Skeletal muscle tissue (tissue), 4 donors: Measurements from ENCODE around the gene SFTA2. TPM values are rescaled to one million over a fixed set of nuclear protein-coding genes. Genes with fewer than 3 reads are reported as not detected.
A peak's percentile ranks its signal among the peaks of the same experiment; 100 is the strongest.

Experiments used
- H3K27ac ChIP-seq: one replicate; pipeline ENCODE4 v1.7.0; 2013; ENCODE audit warnings: mild to moderate bottlenecking, low read depth, low read length, inconsistent platforms
- H3K27me3 ChIP-seq, 3 donors: one replicate each; pipeline ENCODE4 v1.7.0; 2013; ENCODE audit warnings: low read length in 3 of 3; ENCODE audit not compliant: control insufficient read depth in 3 of 3, insufficient read depth in 3 of 3
- H3K36me3 ChIP-seq, 3 donors: one replicate each; pipeline ENCODE4 v1.7.0; 2013; ENCODE audit warnings: low read length in 3 of 3; ENCODE audit not compliant: control insufficient read depth in 3 of 3, insufficient read depth in 3 of 3
- H3K4me1 ChIP-seq, 3 donors: one replicate each; pipeline ENCODE4 v1.7.0; 2013; ENCODE audit warnings: low read length in 3 of 3, mild to moderate bottlenecking in 3 of 3; ENCODE audit not compliant: control insufficient read depth in 3 of 3, insufficient read depth in 3 of 3
- H3K4me3 ChIP-seq, 3 donors: one replicate each; pipeline ENCODE4 v1.7.0; 2013; ENCODE audit warnings: low read length in 3 of 3
- H3K9ac ChIP-seq, 3 donors: one replicate each; pipeline ENCODE4 v1.7.0; 2013; ENCODE audit warnings: low read length in 3 of 3, mild to moderate bottlenecking in 3 of 3, moderate library complexity in 2 of 3, low read depth in 1 of 3
- H3K9me3 ChIP-seq, 3 donors: one replicate each; pipeline ENCODE4 v1.7.0; 2013; ENCODE audit warnings: low read length in 3 of 3; ENCODE audit not compliant: control insufficient read depth in 3 of 3
- total RNA-seq: library from RNA; depleted of rRNA; stranded (reverse); fragments of >200 nt; gene quantifications from one replicate; pipeline ENCODE4 v1.2.3, GENCODE V29; 2014
- donor health status: Osteomylitis.

Gene SFTA2
- total RNA-seq, 1 donor from 2014 or later, result not detected

- Histone ChIP-seq H3K9ac (no peak overlapping the region), H3K27ac (no peak overlapping the region), H3K27me3 (peaks cover 0 to 3% (median 2%) of the 10 kb centered on the region in 3 donors)
Measured at GRCh38 chr6:30963641-30964040, 31.7 kb upstream of the SFTA2 start.

GRCh38 chr6:30962716-30963115 lies 30.7 kb upstream of the SFTA2 start:
- peaks cover 2 to 3% (median 2%) of the 10 kb centered on the region in 3 donors for H3K27me3 ChIP-seq
- no peak overlapping the region for H3K27ac ChIP-seq
- no peaks in the 10 kb centered on the region for H3K4me1 ChIP-seq
- H3K9ac ChIP-seq, result no peak overlapping the region
- H3K4me3 ChIP-seq, result no peak overlapping the region
- H3K9me3 ChIP-seq, result no peaks in the 10 kb centered on the region
- H3K36me3 ChIP-seq, result no peaks in the 10 kb centered on the region

More at GRCh38 chr6:30963641-30964040, 31.7 kb upstream of the SFTA2 start:
- Histone ChIP-seq H3K4me3 (no peak overlapping the region), H3K36me3 (no peaks in the 10 kb centered on the region), H3K9me3 (no peaks in the 10 kb centered on the region), H3K4me1 (no peaks in the 10 kb centered on the region)

GRCh38 chr6:30960907-30961673 lies 29.1 kb upstream of the SFTA2 start:
- H3K36me3 ChIP-seq, result no peaks in the 10 kb centered on the region
- peaks cover 3 to 7% (median 5%) of the 10 kb centered on the region in 3 donors for H3K27me3 ChIP-seq
- no peaks in the 10 kb centered on the region for H3K9me3 ChIP-seq
- no peak overlapping the region for H3K27ac ChIP-seq
- H3K9ac ChIP-seq, result no peak overlapping the region
- H3K4me3 ChIP-seq, result no peak overlapping the region
- H3K4me1 ChIP-seq, result peaks cover 0 to 3% (median 3%) of the 10 kb centered on the region in 3 donors

- Histone ChIP-seq H3K27ac (no peak overlapping the region), H3K27me3 (peaks cover 0 to 7% (median 5%) of the 10 kb centered on the region in 3 donors), H3K9me3 (no peaks in the 10 kb centered on the region), H3K9ac (no peak overlapping the region), H3K36me3 (no peaks in the 10 kb centered on the region), H3K4me3 (no peak overlapping the region), H3K4me1 (peaks cover 7 to 19% (median 13%) of the 10 kb centered on the region in 3 donors)
Measured at GRCh38 chr6:30957716-30958115, 25.7 kb upstream of the SFTA2 start.

- Histone ChIP-seq H3K4me1 (peaks cover 7 to 19% (median 13%) of the 10 kb centered on the region in 3 donors), H3K9ac (peak overlapping the region; percentile 51 to 74 (median 68)), H3K36me3 (peaks cover 0 to 2% (median 0%) of the 10 kb centered on the region in 3 donors), H3K4me3 (peak overlapping the region; percentile 42 to 72 (median 67)), H3K27me3 (peaks cover 0 to 7% (median 5%) of the 10 kb centered on the region in 3 donors), H3K27ac (peak overlapping the region; percentile 49), H3K9me3 (no peaks in the 10 kb centered on the region)
Measured at GRCh38 chr6:30955367-30956042, 23.5 kb upstream of the SFTA2 start.

- Histone ChIP-seq H3K27ac (no peak overlapping the region), H3K36me3 (peaks cover 0 to 2% (median 0%) of the 10 kb centered on the region in 3 donors), H3K9me3 (no peaks in the 10 kb centered on the region), H3K4me1 (peaks cover 7 to 19% (median 13%) of the 10 kb centered on the region in 3 donors), H3K27me3 (peaks cover 0 to 7% (median 5%) of the 10 kb centered on the region in 3 donors), H3K4me3 (peak overlapping the region in 2 of 3 donors; percentile 67 to 72), H3K9ac (peak overlapping the region; percentile 51 to 74 (median 68))
Measured at GRCh38 chr6:30954631-30955366, 22.8 kb upstream of the SFTA2 start.

GRCh38 chr6:30951907-30952469 lies 20.0 kb upstream of the SFTA2 start:
- H3K4me3 ChIP-seq, result no peak overlapping the region
- H3K4me1 ChIP-seq, result peaks cover 7 to 19% (median 13%) of the 10 kb centered on the region in 3 donors
- H3K9me3 ChIP-seq, result no peaks in the 10 kb centered on the region
- H3K27me3 ChIP-seq, result peaks cover 0 to 4% (median 4%) of the 10 kb centered on the region in 3 donors
- H3K36me3 ChIP-seq, result peaks cover 0 to 2% (median 0%) of the 10 kb centered on the region in 3 donors
- no peak overlapping the region for H3K27ac ChIP-seq
- H3K9ac ChIP-seq, result no peak overlapping the region

GRCh38 chr6:30948811-30949210 lies 16.8 kb upstream of the SFTA2 start:
- peaks cover 0 to 2% (median 0%) of the 10 kb centered on the region in 3 donors for H3K27me3 ChIP-seq
- H3K36me3 ChIP-seq, result peaks cover 0 to 2% (median 0%) of the 10 kb centered on the region in 3 donors
- no peaks in the 10 kb centered on the region for H3K4me1 ChIP-seq
- no peak overlapping the region for H3K9ac ChIP-seq
- H3K4me3 ChIP-seq, result no peak overlapping the region
- H3K27ac ChIP-seq, result no peak overlapping the region
- H3K9me3 ChIP-seq, result no peaks in the 10 kb centered on the region

GRCh38 chr6:30947231-30947630 lies 15.3 kb upstream of the SFTA2 start:
- H3K4me3 ChIP-seq, result no peak overlapping the region
- no peak overlapping the region for H3K27ac ChIP-seq
- H3K9me3 ChIP-seq, result no peaks in the 10 kb centered on the region
- peaks cover 0 to 2% (median 0%) of the 10 kb centered on the region in 3 donors for H3K36me3 ChIP-seq
- peaks cover 4 to 10% (median 10%) of the 10 kb centered on the region in 3 donors for H3K27me3 ChIP-seq
- peaks cover 6 to 8% (median 8%) of the 10 kb centered on the region in 3 donors for H3K4me1 ChIP-seq
- no peak overlapping the region for H3K9ac ChIP-seq
